HEK293T (cell line): ENCODE results near the gene C1S.

ENCODE experiments used
- BHLHE40 ChIP-seq: fragments of 450-650 bp; IDR thresholded peaks from 2 replicates; pipeline ENCODE4 v1.6.1; 2016; ENCODE audit warnings: mild to moderate bottlenecking, moderate library complexity, borderline replicate concordance
- FOXK2 ChIP-seq: fragments of 450-650 bp; IDR thresholded peaks from 2 replicates; pipeline ENCODE4 v1.6.1; 2016; ENCODE audit warnings: mild to moderate bottlenecking
- FOXM1 ChIP-seq: fragments of 450-650 bp; IDR thresholded peaks from 2 replicates; pipeline ENCODE4 v1.6.1; 2017; ENCODE audit warnings: mild to moderate bottlenecking, borderline replicate concordance
- NFRKB ChIP-seq: fragments of 450-650 bp; IDR thresholded peaks from 2 replicates; pipeline ENCODE4 v1.6.1; 2016; ENCODE audit warnings: mild to moderate bottlenecking, moderate library complexity
- SP1 ChIP-seq: fragments of 450-650 bp; IDR thresholded peaks from 2 replicates; pipeline ENCODE4 v1.6.1; 2017
- SUZ12 ChIP-seq: fragments of 450-650 bp; IDR thresholded peaks from 2 replicates; pipeline ENCODE4 v1.6.1; 2016; ENCODE audit warnings: mild to moderate bottlenecking
- TARDBP ChIP-seq: fragments of 450-650 bp; IDR thresholded peaks from 2 replicates; pipeline ENCODE4 v1.6.1; 2016
- ZNF384 ChIP-seq: fragments of 450-650 bp; IDR thresholded peaks from 2 replicates; pipeline ENCODE4 v1.6.1; 2016
- TF ChIP-seq, protein P1 (sequence below): fragments of 450-650 bp; IDR thresholded peaks from 2 replicates; pipeline ENCODE4 v1.6.1; 2016

DNA sequence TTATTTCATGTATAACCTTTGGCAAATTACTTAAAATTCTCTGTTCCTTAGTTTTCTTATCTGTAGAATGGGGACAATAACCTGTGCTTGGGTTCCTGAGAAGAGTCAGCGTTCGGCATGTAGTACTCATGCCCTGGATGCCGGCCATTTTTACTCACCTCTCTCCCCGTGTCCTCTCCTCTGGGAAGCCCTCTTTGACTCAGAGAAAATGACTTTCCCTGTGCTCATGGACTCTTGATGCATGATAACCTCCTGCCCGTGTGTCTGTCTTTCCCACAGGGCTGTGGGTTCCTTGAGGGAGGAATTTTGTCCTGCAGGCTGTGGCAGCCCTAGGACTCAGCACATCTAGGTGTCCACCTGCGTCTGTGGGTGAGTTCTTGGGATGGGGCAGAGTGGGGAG, 54.3 kb downstream of the C1S start:
- no peak for TF ChIP-seq BHLHE40
- no peak for TF ChIP-seq SP1
- TF ChIP-seq FOXM1: no peak
- TF ChIP-seq SUZ12: no peak
- TF ChIP-seq NFRKB: no peak
- TF ChIP-seq, protein P1, sequence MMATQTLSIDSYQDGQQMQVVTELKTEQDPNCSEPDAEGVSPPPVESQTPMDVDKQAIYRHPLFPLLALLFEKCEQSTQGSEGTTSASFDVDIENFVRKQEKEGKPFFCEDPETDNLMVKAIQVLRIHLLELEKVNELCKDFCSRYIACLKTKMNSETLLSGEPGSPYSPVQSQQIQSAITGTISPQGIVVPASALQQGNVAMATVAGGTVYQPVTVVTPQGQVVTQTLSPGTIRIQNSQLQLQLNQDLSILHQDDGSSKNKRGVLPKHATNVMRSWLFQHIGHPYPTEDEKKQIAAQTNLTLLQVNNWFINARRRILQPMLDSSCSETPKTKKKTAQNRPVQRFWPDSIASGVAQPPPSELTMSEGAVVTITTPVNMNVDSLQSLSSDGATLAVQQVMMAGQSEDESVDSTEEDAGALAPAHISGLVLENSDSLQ: no peak
- no peak for TF ChIP-seq TARDBP
- no peak for TF ChIP-seq FOXK2
- TF ChIP-seq ZNF384: no peak
